Thoracic aorta (tissue), 2 donors: ENCODE results near the gene GTF3C4. TPM values are rescaled to one million over a fixed set of nuclear protein-coding genes. Genes with fewer than 3 reads are reported as not detected.

ENCODE experiments used
- ATAC-seq: fragments of 150-250 bp; one replicate; pipeline ENCODE4 v1.8.0; 2017; ENCODE audit warnings: low read depth; ENCODE audit not compliant: insufficient number of reproducible peaks, low FRiP score
- DNase-seq: peaks from one replicate; pipeline ENCODE4 v3.0.0-alpha.2; 2020; ENCODE audit warnings: low spot score
- H3K27ac ChIP-seq, 2 donors: fragments of 200-600 bp; sonication (generic); 1 replicate in 1 of 2; 2 replicates in 1 of 2; pipeline ENCODE4 v1.5.1; 2016; ENCODE audit warnings: mild to moderate bottlenecking in 2 of 2, moderate library complexity in 2 of 2
- H3K27me3 ChIP-seq: fragments of 200-600 bp; sonication (generic); replicated peaks from 2 replicates; pipeline ENCODE4 v1.6.0; 2016; ENCODE audit warnings: mild to moderate bottlenecking; ENCODE audit not compliant: insufficient read depth
- H3K36me3 ChIP-seq: fragments of 200-600 bp; sonication (generic); one replicate; pipeline ENCODE4 v1.5.1; 2016
- H3K4me1 ChIP-seq, 2 donors: fragments of 200-600 bp; sonication (generic); 1 replicate in 1 of 2; 2 replicates in 1 of 2; pipeline versions ENCODE4 v1.5.1 to v1.6.0; 2016; ENCODE audit warnings: low read depth in 2 of 2, mild to moderate bottlenecking in 1 of 2; ENCODE audit not compliant: control insufficient read depth in 1 of 2
- H3K4me3 ChIP-seq: fragments of 200-600 bp; sonication (generic); 2 replicates; pipeline ENCODE4 v1.5.1; 2016; ENCODE audit warnings: mild to moderate bottlenecking
- H3K9me3 ChIP-seq: fragments of 200-600 bp; sonication (generic); 2 replicates; pipeline ENCODE4 v1.5.1; 2016
- total RNA-seq, 2 donors: library from RNA; depleted of rRNA; stranded (reverse); fragments of >200 nt; gene quantifications; one replicate each; pipeline versions ENCODE4 v1.1.0 to v1.2.3, GENCODE V29; 2016
- TF ChIP-seq, protein P1 (sequence below): fragments of 200-600 bp; sonication (generic); IDR thresholded peaks from one replicate; pipeline ENCODE4 v1.5.1; 2019; ENCODE audit warnings: antibody characterized with exemption

GTF3C4 gene
- total RNA-seq, 2 donors from 2014 or later: 7.2 to 16.4 TPM

DNA sequence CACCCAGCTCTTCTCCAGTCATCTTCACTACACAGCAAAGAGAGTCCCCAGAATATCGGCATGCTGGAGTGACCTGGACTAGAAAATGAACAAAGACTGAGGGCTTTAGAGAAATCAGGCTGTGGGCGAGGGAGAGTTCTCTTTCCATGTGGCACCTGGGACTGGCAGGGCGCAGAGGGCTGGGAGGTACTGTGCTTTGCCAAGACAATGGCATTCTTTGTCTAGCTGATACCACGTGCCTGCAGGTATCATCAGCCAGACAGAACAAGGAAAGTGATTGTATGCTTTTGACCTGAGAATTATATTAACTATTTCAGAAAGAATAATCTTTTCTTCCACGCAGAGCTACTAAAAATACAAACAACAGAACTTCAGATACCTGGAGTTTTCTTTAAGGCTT lies 30.9 kb upstream of the GTF3C4 start:
- TF ChIP-seq, protein P1, sequence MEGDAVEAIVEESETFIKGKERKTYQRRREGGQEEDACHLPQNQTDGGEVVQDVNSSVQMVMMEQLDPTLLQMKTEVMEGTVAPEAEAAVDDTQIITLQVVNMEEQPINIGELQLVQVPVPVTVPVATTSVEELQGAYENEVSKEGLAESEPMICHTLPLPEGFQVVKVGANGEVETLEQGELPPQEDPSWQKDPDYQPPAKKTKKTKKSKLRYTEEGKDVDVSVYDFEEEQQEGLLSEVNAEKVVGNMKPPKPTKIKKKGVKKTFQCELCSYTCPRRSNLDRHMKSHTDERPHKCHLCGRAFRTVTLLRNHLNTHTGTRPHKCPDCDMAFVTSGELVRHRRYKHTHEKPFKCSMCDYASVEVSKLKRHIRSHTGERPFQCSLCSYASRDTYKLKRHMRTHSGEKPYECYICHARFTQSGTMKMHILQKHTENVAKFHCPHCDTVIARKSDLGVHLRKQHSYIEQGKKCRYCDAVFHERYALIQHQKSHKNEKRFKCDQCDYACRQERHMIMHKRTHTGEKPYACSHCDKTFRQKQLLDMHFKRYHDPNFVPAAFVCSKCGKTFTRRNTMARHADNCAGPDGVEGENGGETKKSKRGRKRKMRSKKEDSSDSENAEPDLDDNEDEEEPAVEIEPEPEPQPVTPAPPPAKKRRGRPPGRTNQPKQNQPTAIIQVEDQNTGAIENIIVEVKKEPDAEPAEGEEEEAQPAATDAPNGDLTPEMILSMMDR: no peak
- no peaks in the 10 kb centered on the region for H3K9me3 ChIP-seq
- H3K27ac ChIP-seq: no peak overlapping the region
- H3K4me1 ChIP-seq: no peaks in the 10 kb centered on the region
- no peak for ATAC-seq
- peaks cover 34% of the 10 kb centered on the region for H3K36me3 ChIP-seq
- DNase-seq: no peak
- no peak overlapping the region for H3K4me3 ChIP-seq
- H3K27me3 ChIP-seq: no peaks in the 10 kb centered on the region

DNA sequence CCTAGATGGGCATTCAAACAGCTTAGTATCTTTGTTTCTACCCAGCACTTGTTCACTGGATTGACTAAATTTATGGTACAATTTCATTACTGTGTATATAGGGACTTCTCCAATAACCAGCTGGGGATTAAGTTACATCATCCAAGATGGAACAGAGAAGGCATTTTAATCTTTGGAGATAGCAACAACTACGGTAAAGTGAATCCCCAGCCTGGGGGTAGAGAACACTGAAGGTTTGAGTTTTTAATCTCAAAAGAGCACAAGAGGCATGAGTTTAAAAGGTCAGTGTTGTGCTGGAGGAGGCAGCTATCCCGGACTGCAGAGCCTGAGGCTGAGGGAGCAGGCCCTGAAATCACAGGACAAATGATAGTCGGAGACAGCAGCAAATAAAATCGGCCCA lies 29.0 kb upstream of the GTF3C4 start:
- Histone ChIP-seq H3K36me3 (peaks cover 48% of the 10 kb centered on the region), H3K27ac (no peak overlapping the region), H3K4me3 (no peak overlapping the region), H3K4me1 (no peaks in the 10 kb centered on the region), H3K9me3 (no peaks in the 10 kb centered on the region), H3K27me3 (no peaks in the 10 kb centered on the region)
- ATAC-seq: no peak
- DNase-seq: no peak
- TF ChIP-seq, protein P1: no peak

DNA sequence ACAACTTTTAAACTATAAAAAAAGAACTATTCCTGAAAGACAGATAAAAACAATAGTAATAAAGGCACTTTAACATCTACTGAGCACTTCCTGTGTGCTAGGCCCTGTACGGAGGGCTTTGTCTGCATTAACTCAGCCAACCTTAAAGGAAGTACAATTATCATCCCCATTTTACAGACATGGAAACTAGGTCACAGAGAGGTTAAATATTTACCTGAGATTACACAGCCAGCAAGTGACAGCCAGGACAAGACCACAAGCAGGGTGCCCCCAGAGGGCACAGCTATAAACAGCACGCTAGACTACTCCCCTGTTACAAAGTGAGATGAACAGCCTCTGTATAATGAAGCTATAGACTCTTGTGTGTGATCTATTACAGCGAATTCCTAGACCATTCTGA lies 26.0 kb upstream of the GTF3C4 start:
- Histone ChIP-seq H3K27me3 (no peaks in the 10 kb centered on the region), H3K36me3 (peaks cover 64% of the 10 kb centered on the region), H3K27ac (no peak overlapping the region), H3K4me1 (no peaks in the 10 kb centered on the region), H3K9me3 (no peaks in the 10 kb centered on the region), H3K4me3 (no peak overlapping the region)
- ATAC-seq (no peak), DNase-seq (no peak)
- TF ChIP-seq, protein P1: no peak

DNA sequence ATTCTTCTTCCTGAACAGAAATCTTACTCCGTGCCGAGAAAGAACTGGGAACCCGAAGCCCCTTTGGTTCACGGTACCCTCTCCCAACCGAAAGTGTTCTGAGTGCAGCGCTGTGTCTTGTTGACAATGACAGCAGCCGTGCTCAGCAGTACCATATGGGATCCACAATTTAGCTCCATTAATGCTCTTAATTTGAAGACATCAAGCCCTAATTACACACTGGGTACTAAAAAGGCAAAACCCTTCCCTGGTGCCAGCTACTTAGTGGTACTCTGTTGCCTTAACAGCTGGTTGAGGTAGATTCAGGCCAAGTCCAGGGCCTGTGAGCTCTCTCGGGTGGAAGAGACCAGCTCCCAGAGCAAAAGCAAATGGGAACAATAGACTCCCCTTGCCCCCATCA lies 25.0 kb upstream of the GTF3C4 start:
- DNase-seq (no peak), ATAC-seq (no peak)
- no peaks in the 10 kb centered on the region for H3K4me1 ChIP-seq
- H3K4me3 ChIP-seq: no peak overlapping the region
- no peaks in the 10 kb centered on the region for H3K9me3 ChIP-seq
- H3K36me3 ChIP-seq: peaks cover 60% of the 10 kb centered on the region
- no peak overlapping the region for H3K27ac ChIP-seq
- TF ChIP-seq, protein P1: no peak
- H3K27me3 ChIP-seq: no peaks in the 10 kb centered on the region

DNA sequence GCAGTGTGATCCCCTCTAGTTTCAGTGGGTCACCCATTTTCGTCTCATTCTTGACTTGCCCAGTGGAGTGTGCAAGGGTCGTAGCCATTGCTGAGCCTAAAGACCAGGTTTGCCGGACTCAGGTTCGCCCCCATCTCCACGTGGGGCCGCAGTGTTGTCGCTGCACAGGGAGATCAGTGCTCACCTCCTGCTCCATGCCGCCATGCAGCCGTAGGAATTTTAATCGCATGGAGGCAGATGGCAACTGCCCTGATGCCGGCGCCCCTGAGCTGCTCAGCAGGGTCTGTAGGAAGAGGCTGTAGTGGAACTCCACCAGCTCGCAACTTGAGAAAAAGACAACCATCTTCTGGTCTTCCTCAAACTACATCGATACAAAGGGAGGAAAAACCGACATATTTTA lies 24.6 kb upstream of the GTF3C4 start:
- H3K4me3 ChIP-seq: no peak overlapping the region
- H3K4me1 ChIP-seq: no peaks in the 10 kb centered on the region
- no peaks in the 10 kb centered on the region for H3K27me3 ChIP-seq
- TF ChIP-seq, protein P1: no peak
- ATAC-seq: no peak
- H3K9me3 ChIP-seq: no peaks in the 10 kb centered on the region
- DNase-seq: no peak
- H3K27ac ChIP-seq: no peak overlapping the region
- peaks cover 56% of the 10 kb centered on the region for H3K36me3 ChIP-seq
